Putamen (tissue), 1 donor: ENCODE data around the gene TMEM167A.
"Not testable (repeated sequence)": the region's sequence is repeated elsewhere in the genome, so short reads cannot be mapped to it uniquely, and the experiment has no call there.

Experiments
- DNase-seq: peaks from one replicate; pipeline ENCODE4 v3.0.0-alpha.2; 2016; ENCODE audit warnings: low spot score

TMEM167A gene

DNA sequence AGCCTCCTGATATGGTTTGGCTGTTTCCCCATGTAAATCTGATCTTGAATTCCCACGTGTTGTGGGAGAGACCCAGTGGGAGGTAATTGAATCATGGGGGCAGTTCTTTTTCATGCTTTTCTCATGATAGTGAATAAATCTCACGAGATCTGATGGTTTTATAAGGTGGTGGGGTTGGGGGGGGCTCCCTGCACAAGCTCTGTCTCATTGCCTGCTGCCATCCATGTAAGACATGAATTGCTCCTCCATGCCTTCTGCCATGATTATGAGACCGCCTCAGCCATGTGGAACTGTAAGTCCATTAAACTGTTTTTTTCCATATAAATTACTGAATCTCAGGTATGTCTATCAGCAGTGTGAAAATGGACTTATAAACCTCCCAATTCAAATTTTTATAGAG lies 13.0 kb upstream of the TMEM167A start:
- DNase-seq, result no peak

- DNase-seq, result no peak
Measured at GRCh38 chr5:83085106-83085505, 7.9 kb upstream of the TMEM167A start.

GRCh38 chr5:83084336-83084735 lies 7.1 kb upstream of the TMEM167A start:
- DNase-seq, result no peak

DNA sequence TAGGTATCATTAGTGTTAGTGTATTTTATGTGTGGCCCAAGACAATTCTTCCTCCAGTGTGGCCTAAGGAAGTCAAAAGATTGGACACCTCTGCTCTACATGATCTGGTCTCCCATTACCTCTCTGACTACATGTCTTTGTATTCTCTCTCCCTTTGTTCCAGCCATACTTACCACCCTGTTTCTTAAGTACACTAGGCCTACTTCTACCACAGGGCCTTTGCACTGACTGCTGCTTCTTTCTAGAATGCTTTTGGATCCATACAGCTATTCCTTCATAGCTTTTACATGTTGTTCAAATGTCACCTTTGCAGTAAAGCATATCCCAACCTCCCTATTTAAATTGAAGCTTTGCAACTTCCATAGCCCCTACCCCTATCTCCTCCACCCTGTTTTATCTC lies 5.6 kb upstream of the TMEM167A start:
- DNase-seq, result no peak

GRCh38 chr5:83077662-83078261 lies 568 bp upstream of the TMEM167A start:
- no peak for DNase-seq

DNA sequence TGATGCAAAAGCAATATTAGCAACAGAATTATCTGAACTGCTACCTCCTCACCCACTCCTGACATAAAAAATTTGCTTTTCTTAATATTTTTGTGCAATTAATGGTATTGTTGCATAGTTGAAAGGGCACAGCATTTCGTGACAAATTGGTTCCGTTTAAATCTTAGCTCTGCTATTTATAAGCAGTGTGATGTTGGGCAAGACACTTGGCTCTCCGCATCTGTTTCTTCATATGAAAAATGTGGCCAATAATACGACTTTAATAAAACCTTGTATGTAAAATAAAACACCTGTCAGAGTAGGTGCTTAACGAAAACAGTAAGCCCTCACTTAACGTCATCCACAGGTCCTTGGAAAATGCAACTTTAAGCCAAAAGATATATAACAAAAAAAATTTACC lies 4.2 kb downstream of the TMEM167A start:
- no peak for DNase-seq

- no peak for DNase-seq
Measured at GRCh38 chr5:83071286-83072051, 5.7 kb downstream of the TMEM167A start.

DNA sequence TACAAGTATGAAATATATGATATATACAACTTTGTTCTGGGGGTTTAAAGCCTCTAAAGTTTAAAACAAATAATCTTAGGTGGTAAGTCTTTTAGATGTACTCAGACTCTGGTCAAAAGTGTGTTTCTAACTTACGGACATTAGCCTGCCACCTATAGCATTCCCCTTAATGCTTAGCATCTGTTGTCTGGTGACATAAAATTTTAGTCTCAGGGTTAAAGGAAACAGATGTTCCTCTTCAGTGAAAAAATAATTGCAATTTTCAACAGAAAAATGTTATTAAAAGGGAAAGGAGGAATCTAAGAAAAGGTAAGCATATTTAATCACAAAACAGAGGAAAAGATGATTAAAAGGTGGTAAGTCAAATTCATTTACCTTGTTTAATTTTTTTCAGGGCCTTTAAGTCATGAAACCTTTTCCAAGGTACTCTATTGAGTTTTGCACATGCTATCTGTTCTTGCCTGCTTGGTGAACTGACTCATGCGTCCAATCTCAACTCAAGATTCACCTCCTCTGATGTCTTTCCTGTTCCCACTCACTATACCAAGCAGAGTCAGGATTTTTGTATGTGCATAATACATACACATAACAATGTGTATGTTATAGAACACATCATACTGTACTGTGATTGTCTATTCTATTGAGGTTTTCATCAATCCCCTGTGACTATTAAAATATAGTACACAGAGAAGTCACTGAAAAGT lies 7.9 kb downstream of the TMEM167A start:
- DNase-seq, result no peak

DNA sequence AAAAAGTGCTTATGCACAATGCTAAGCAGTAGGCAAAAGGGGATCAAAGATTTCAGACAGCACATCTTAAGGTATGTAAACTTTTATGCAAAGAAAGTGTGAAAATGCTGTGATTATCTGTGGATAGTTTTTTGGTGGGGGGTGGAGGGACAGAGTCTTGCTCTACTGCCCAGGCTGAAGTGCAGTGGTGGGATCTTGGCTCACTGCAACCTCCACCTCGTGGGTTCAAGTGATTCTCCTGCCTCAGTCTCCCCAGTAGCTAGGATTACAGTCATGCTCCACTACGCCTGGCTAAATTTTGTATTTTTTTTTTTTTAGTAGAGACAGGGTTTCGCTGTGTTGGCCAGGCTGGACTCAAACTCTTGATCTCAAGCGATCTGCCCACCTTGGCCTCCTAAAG lies 9.8 kb downstream of the TMEM167A start:
- not testable (repeated sequence) for DNase-seq

GRCh38 chr5:83066548-83067110 lies 10.6 kb downstream of the TMEM167A start:
- no peak for DNase-seq

DNA sequence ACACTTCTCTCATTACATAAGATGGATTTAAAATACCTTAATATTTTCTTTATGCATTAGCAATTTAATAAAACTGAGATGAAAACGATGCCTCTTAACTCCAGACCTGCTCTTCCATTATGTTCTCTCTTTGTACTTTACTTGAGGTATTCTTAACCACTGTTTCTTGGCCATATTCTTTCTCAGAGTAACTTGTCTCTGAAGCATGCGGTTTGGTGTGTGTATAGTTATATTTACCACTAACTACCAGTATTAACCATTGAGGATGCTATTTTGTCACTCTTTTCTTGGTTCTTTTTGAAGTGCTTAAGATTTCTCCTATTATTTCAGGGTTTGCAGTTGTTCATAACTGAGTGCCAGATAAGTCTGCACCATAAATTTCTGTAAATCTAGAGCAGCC lies 17.9 kb downstream of the TMEM167A start:
- DNase-seq, result no peak

- DNase-seq, result no peak
Measured at GRCh38 chr5:83058726-83059125, 18.5 kb downstream of the TMEM167A start.

GRCh38 chr5:83055166-83055565 lies 22.0 kb downstream of the TMEM167A start:
- no peak for DNase-seq

- DNase-seq, result no peak
Measured at GRCh38 chr5:83050723-83051340, 26.4 kb downstream of the TMEM167A start.

- DNase-seq, result no peak
Measured at GRCh38 chr5:83049370-83049885, 27.8 kb downstream of the TMEM167A start.

- no peak for DNase-seq
Measured at GRCh38 chr5:83048811-83049210, 28.4 kb downstream of the TMEM167A start.

GRCh38 chr5:83048277-83048676 lies 28.9 kb downstream of the TMEM167A start:
- no peak for DNase-seq

DNA sequence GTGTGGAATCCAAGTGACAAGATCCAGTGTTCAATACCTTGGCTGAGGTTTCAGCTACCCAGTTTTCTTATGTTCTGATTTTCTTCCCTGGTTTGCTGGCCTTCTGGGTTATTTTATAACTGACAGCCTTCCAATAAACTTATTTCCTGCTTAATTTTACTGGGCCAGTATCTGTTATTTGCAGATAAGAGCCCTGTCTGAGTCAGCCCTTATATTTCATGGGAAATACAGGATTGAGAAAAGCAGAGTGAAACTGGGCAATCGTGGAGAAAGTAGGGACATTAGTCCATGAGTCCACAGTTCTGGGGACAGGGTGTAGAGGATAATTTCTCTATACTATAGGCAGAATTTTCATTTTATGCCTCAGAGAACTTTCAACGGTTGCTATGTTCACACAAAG lies 32.3 kb downstream of the TMEM167A start:
- no peak for DNase-seq

DNA sequence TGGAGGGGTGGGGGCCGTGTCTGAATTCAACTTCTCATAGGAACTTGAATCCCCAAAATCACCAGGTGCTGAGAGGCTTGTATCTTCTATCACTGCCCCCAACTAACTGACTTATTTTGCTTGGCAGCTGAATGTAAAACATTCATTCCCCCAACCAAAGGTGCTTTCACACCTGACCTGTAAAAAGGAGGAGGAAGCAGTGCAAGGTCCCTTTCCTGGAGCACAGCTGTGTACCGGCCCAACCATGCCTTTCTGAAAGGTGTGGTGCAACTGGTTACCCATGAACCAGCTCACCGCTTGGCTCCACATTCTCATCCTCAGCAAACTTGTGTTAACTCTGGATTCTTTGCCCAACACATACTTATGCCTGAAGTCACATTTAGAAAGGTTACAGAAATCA lies 34.7 kb downstream of the TMEM167A start:
- DNase-seq, result no peak

- DNase-seq, result no peak
Measured at GRCh38 chr5:83038924-83039323, 38.3 kb downstream of the TMEM167A start.

DNA sequence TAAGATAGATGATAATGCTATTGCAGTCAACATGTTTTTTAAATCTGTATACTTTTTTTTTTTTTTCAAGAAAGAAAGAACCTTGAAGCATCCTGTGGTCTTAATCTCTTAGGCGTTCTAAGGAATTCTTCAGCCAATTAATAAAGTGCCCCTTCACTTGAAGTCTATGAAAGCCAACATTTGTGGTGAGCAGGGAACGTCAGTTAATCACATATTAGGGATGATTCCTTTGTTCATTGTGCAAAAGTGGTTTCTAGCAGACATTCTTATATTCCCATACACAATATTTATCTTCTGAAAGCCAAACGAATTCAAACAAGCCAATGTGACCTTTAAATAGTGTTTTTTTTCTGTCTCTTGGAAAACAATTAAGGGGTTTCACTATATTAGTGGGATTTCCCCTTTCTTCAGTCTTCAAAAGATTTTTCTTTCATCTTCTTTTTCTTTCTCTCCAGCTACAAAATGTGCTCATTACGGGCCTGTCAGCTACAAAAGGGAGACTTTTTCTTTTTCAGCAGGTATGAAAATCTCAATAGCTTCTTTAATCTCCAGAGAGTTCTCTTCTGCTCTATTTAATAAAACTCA lies 40.1 kb downstream of the TMEM167A start:
- DNase-seq, result peak; percentile 8
